Stimulated activated CD8-positive, alpha-beta memory T cell treated with anti-CD3 and anti-CD28 coated beads, Interleukin-12 subunit alpha, Interleukin-12 subunit beta, amount 100 ng/mL, for 4 hours (primary cell): Measurements from ENCODE around the gene TNFAIP3.

Experiments used
- DNase-seq: peaks from one replicate; pipeline ENCODE4 v3.0.0-alpha.2; 2020; ENCODE audit warnings: low read depth

Gene TNFAIP3

DNA sequence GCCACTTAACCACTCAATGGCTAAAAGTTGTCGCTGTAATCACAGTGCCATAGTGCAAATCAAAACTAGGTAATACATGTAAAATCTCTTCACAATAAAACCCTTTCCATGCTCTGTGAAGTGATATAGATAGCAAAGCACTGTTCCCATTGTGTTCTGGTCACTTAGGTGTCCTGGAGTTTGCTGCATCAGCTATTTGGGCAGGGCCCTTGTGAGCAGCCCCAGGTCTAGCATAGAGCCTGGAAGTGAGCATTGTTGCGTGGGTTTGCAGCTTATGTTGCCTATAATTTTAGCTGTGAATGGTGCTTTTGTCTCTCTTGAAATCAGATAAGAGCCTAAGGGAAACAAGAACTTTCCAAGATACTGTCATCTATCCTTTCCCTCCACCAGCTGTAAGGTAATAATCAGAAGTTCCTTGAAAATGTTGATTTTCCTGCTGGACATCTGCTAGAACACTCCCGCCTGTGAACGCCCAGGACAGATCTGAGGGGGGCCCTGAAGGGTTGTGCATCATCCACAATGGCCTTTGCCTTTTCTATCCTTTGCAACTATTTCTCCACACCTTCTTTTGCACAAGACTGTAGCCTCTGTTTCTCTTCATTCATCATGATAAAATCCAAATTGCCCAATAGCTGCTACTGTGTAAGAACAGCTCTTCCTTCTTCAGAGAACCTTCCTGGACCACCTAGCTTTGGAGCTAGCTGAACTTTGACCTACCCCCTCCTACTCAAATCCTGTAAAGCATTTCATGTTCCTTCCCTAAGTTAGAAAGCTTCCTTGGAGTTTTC lies 57.0 kb downstream of the TNFAIP3 start:
- DNase-seq: no peak

DNA sequence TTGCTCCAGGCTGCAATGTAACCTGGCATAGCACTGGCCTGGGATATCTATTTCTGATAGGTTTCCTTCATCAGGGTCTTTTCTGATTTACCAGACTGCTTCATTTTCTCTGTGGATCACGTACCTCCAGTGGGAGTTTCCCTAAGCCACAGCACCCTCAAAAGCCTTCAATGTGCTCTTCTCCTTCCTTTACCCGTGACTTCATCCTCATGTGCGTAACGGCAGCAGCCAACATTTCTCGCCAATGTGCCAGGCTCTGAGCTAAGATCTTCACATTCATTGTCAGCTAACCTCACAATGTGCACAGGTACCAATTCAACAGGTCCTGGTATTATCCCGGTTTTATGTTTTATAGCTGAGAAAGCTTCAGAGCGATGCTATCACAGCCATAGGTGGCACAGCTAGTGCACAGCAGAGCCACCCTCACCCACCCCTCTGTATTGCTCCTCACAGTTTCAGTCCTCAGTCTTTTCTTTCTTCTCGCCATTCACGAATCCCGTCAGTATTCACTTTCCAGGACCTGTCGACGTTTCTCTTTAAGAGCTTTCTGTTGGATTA lies 58.2 kb downstream of the TNFAIP3 start:
- DNase-seq: no peak

DNA sequence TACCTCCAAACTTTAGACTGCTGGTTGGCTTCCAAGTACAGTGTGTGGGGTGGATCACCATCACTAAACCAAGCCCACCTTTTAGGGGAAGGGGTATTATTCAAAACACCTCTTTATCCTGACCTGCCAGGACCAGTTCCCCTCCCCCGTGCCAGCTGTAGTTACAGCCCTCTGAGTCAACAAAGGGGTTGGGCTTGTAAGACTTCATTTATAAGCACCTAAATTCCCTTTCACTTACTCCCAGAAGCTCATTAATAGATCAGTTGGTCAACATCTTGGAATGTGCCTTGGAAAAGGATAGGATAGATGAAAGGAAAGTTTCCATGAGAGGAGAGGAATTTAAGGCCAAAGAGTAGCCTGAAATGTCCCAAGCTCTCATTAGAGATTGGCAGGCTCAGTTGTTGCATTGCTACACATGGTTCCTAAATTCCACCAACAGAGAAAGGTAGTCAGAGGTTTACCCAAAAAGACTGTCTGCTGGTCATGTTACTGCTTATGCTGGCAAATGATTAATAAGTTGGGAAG lies 59.2 kb downstream of the TNFAIP3 start:
- no peak for DNase-seq

DNA sequence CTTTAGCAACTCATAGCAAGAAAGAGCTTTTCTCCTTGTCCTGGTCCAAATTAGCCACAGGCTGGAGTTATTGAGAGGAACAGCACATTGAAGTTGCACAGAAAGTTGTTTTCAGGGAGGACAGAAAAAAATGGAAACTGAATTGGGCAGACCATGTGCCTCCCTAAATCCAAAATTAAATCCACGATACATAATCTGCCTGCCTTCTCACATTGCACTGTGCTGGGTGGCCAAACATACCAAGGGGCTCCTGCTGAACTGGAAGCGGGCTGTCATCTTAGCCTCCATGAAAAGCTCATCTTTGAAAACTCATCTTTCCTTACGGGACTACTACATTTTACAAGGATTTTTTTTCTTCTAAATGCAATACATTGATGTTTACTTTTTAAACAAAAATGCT lies 59.9 kb downstream of the TNFAIP3 start:
- DNase-seq: no peak

DNA sequence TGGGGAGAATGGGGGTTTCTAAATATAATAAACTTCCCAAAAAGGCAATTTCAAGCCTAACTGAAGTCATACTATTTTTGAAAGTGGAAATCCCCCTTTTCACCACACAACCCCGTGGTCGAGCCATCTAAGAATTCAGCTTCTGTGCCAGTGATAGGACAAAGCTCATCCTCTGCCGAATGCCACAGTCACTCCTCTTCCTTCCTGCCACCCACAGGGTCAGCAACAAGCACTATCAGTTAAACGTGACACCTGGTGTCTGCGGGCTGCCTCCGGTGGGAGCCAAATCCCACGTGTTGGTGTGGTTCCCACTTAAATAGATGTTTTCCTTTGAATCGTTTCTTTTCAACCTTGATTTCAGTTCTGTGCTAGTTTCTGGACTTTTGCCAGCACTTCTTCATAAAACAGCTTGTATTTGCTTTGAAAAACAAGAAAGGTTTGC lies 60.7 kb downstream of the TNFAIP3 start:
- peak; percentile 66 for DNase-seq

DNA sequence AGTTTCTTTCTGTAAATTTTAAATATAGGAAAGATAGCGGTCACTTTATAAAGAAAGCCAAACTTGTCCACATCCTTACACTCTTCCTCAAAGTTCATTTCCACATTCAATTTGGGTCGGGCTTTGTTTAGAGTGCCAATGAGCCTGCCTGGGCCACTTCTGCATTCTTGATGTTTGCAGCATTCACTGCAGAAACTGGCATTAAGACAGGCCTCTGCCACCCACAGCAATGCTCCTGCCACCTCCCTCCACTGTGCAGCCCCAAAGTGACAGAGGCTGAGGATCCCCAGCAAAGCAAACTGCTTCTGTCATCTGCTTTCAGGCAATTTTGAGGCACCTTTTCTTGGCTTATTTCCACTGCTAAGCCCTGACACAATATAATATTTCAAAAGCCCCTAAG lies 61.2 kb downstream of the TNFAIP3 start:
- DNase-seq: no peak

DNA sequence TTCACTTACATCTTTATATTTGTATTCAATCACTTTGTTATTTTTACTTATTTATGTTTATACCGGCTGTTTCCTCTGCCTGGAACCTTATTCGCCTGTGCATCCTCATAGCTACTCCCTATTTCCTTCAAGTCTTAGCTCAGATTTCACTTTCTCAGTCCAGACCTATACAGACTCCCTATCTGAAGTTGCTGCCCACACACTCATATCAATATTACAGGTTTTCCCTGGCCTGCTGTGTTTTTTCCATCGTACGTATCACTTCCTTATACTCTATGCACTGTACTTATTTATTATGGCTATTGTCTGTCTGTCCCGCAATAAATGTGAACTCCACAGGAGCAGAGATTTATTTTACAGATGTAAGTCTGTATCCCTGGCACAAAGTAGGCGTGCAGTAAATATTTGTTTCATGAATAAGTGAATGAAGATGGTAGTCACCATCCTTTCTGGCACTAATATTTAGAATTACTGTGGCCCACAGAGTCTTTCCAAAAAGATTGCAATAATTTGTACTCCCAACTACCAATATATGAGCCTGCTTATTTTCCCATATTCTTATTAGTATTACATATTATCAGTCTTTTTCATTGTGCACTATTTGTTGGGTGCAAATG lies 64.9 kb downstream of the TNFAIP3 start:
- no peak for DNase-seq
